Ureter (tissue), 1 donor: ENCODE data around the gene APOA4. TPM values are rescaled to one million over a fixed set of nuclear protein-coding genes. Genes with fewer than 3 reads are reported as not detected.

ENCODE experiments used
- DNase-seq: peaks from one replicate; pipeline ENCODE4 v3.0.0-alpha.2; 2020; ENCODE audit warnings: low spot score
- total RNA-seq: library from RNA; stranded (reverse); gene quantifications from one replicate; pipeline ENCODE4 v1.2.4, GENCODE V29; 2023
- donor health status: DM: yes; HTN: yes; CAD: no.

The APOA4 gene
- total RNA-seq, 1 donor from 2014 or later = not detected

DNA sequence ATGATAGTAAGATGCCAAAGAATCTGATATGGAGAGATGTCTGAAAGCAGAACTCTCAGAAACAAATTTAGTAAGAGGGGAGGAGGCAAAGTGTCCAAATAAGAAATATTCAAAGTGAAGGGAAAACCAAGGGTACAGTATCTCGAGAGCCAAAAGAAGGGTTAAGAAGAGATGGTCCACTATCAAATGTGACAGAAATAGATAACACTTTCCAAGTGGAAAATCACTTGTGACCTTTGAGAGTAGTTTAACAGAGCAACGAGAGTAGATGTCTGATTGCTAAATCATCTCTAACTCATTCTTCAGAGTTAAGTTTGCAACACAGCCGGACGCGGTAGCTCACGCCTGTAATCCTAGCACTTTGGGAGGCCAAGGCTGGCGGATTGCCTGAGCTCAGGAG, 46.0 kb downstream of the APOA4 start:
- no peak for DNase-seq

DNA sequence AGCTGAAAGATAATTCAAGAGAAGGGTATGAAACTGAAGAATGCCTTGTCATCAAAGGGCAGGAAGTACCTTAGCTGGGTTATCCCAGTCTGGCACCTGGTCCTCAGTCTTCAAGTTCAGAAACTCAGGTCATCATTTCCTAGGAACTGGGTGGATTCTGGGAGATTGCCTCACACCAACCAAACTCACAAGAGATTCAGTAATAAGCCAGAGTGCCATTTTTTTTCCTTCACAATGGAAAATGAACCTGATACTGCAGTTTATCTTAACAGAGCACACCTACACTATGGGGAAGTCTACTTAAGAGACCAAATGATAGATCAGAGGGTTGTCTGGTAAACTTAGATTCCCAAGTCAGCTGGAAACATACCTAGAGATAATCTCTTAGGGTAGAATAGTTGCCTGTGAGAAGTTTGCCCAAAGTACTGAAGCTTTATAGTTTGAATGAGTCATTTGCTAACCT, 46.6 kb downstream of the APOA4 start:
- DNase-seq = no peak

DNA sequence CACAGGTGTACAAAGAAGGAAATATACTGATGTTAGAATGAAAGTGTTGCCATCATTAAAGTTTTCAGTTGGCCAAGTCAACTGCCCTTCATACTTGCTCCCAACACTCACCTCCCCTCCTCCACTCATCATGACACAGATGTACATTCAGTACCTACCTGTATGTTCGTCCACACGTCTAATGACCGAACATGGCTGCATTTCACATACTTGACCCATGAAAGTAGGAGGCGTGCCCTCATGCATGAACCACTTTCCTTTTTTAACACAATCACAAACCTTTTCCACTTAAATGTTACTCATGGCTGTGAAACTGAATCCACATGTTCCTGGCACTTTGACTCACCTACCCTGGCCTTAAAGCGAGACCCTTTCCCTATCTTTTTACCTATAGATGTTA, 47.1 kb downstream of the APOA4 start:
- DNase-seq = no peak

DNA sequence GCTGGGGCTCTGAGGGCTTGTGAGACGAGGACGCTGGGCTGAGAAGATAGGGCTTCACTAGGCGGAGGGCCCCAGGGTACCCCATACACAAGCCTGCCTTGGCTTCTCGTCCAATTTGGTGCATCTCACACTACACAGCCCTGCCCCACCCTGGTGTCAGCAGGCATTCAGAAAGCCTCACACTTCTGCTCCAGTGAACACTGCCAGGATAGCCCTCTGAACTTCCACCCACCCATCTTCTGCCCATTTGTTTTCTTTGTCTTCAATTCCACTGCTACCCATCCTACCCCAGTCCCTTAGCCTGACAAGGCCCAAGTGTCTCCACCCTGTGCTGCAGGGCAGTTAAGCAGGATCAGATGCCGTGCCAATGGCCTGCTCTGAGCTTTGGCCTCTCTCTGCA, 48.4 kb downstream of the APOA4 start:
- no peak for DNase-seq

DNA sequence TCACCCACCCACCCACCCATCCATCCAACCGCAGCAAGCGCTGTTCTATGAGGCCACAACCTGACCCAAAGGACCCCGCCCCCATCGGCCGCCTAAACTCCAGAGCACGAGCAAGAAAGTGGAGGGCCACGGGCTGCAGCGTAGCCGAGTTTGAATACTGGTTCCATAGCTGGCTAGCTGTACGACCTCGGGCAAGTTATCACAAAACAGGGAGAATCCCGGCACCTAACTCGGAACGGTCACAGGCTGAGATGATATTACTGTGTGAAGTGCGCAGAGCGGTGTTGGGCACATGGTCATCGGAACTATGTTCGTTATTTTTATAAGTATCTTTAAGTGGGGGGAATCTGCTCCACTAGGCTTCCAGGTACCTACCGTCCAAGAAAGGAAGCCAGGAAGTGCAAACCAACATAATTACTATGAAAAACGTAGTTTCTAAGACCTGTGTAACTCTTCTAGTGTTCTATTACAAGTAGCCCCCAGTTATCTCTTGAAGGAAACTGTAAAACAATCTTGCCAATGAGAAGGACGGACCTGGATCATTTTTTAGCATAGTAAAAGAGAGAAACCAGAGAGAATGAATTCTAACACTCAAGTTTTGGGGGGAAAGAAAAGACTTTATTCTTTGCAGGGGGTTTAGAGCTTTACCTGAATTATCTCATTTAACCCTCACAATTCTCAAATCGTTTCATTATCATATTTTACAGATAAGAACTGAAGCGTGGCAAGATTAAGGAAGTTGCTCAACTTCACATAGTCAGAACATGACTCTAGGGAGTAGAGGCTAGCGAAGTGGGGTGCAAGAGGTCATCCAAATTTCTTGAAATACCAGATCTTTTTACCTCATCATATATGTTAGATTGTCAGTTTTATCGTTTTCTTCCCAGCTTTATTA, 49.7 kb downstream of the APOA4 start:
- DNase-seq = peak; percentile 65

DNA sequence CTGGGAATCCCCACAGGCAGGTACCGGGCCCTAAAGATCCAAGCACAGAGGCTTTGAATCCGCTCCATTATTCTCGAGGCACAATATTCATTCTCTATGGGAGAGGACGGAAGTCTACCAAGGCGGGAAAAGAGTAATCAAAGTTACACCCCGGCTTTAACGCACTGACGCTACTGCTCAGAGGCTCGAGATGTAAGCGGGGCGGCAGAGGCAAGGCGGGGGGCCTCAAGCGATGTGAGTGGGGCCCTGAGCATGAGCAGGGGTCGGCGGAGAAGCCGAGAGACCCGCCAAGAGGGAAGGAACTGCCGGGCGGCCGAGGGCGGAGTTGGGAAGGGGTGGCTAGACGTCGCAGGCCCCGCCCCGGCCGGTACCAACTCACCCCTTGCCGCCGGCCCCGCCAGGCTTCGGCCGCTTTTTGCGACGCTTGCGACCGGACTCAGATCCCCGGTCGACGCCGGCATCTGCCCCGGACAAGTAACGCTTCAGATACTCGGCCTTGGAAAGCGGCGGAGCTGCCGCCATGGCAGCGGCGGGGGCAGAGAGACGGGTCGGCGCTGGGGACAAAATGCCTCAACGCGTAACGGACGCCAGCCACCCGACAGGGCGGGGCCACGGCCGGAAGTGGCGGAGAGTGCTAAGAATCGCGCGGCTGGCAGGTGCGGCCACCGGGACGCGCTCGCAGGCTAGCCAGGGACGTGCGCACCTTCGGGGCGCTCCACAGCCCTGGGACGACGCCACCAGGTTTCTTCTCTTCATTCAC, 50.5 kb downstream of the APOA4 start, which contains the start of gene BUD13:
BUD13 (minus strand) TSS at position 545 of the 760 bp plus-strand sequence; CDS start at position 522, 23 bp downstream.
- peak; percentile 92 for DNase-seq

DNA sequence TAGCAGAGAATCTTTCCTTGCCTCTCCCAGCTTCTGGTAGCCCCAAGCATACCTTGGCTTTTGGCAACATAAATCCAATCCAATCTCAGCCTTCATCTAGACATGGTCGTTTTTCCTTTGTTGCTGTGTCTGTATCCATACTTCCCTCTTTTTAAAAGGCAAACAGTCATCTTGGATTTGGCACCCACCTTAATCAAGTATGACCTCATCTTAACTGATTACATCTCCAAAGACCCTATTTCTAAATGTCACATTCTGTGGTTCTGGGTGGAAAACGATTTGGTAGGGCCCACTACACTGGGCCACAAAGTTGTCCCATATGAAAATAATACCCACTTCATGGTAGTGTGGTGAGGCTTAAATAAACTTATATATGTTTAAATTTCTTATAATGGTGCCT, 51.2 kb downstream of the APOA4 start:
- DNase-seq = no peak

Other genes with a start within 250 kb of the APOA4 start
- gene BUD13, start 50.3 kb downstream of the APOA4 start, total RNA-seq = 16.9 TPM
- 61.4 TPM for gene ZPR1, start 35.3 kb downstream of the APOA4 start, total RNA-seq
- not detected for gene APOA5, start 31.4 kb downstream of the APOA4 start, total RNA-seq
- gene APOC3, start 6.6 kb upstream of the APOA4 start, total RNA-seq = 0.94 TPM
- gene APOA1, start 14.3 kb upstream of the APOA4 start, total RNA-seq = not detected